ENCODE data around the gene KLHL29. TPM values are rescaled to one million over a fixed set of nuclear protein-coding genes. Genes with fewer than 3 reads are reported as not detected.
A peak's percentile ranks its signal among the peaks of the same experiment; 100 is the strongest.

KLHL29 gene
- total RNA-seq, 1 donor: 14.7 TPM

- DNase-seq (ENCODE audit: low read depth): no peak
- no peak for TF ChIP-seq CTCF (IDR thresholded peaks at IDR 0.05; ENCODE audit: insufficient read depth, low read depth, low read length)
- no peak overlapping the region for H3K4me3 ChIP-seq (ENCODE audit: low read depth, low read length)
Measured at GRCh38 chr2:23378496-23378895, 6.5 kb upstream of the KLHL29 start.

GRCh38 chr2:23379220-23379695 is 5.7 kb upstream of the KLHL29 start:
- no peak for TF ChIP-seq CTCF (IDR thresholded peaks at IDR 0.05; ENCODE audit: insufficient read depth, low read depth, low read length)

GRCh38 chr2:23380562-23381065 is 4.4 kb upstream of the KLHL29 start:
- TF ChIP-seq CTCF (IDR thresholded peaks at IDR 0.05; ENCODE audit: insufficient read depth, low read depth, low read length): no peak
- peak; percentile 8 for DNase-seq (ENCODE audit: low read depth)
- H3K4me3 ChIP-seq (ENCODE audit: low read depth, low read length): no peak overlapping the region

More at GRCh38 chr2:23379220-23379695, 5.7 kb upstream of the KLHL29 start:
- no peak for DNase-seq (ENCODE audit: low read depth)
- no peak overlapping the region for H3K4me3 ChIP-seq (ENCODE audit: low read depth, low read length)

- DNase-seq (ENCODE audit: low read depth): peak; percentile 29
- no peak overlapping the region for H3K4me3 ChIP-seq (ENCODE audit: low read depth, low read length)
- TF ChIP-seq CTCF (IDR thresholded peaks at IDR 0.05; ENCODE audit: insufficient read depth, low read depth, low read length): no peak
Measured at GRCh38 chr2:23381084-23381483, 3.9 kb upstream of the KLHL29 start.

- H3K4me3 ChIP-seq (ENCODE audit: low read depth, low read length): no peak overlapping the region
- TF ChIP-seq CTCF (IDR thresholded peaks at IDR 0.05; ENCODE audit: insufficient read depth, low read depth, low read length): no peak
- DNase-seq (ENCODE audit: low read depth): no peak
Measured at GRCh38 chr2:23381485-23381884, 3.5 kb upstream of the KLHL29 start.

GRCh38 chr2:23383100-23383499 is 1.9 kb upstream of the KLHL29 start:
- TF ChIP-seq CTCF (IDR thresholded peaks at IDR 0.05; ENCODE audit: insufficient read depth, low read depth, low read length): no peak
- no peak overlapping the region for H3K4me3 ChIP-seq (ENCODE audit: low read depth, low read length)

GRCh38 chr2:23385351-23385747 is 370 bp downstream of the KLHL29 start:
- peak; percentile 29 for DNase-seq (ENCODE audit: low read depth)
- peak overlapping the region; percentile 59 for H3K4me3 ChIP-seq (ENCODE audit: low read depth, low read length)
- no peak for TF ChIP-seq CTCF (IDR thresholded peaks at IDR 0.05; ENCODE audit: insufficient read depth, low read depth, low read length)

More at GRCh38 chr2:23383100-23383499, 1.9 kb upstream of the KLHL29 start:
- no peak for DNase-seq (ENCODE audit: low read depth)

Data from fibroblast of villous mesenchyme (primary cell).